NB4 (cell line): Measurements from ENCODE around the gene HBS1L.

Experiments
- CTCF ChIP-seq: IDR thresholded peaks from one replicate; pipeline ENCODE4 v1.5.1; 2012; ENCODE audit warnings: low read depth, low read length
- MAX ChIP-seq: IDR thresholded peaks from 2 replicates; pipeline ENCODE4 v1.6.1; 2011; ENCODE audit warnings: low read depth, low read length
- MYC ChIP-seq: IDR thresholded peaks from 2 replicates; pipeline ENCODE4 v1.6.1; 2011; ENCODE audit warnings: low read depth, low read length
- POLR2A ChIP-seq: IDR thresholded peaks from 2 replicates; pipeline ENCODE4 v1.6.1; 2011; ENCODE audit warnings: mild to moderate bottlenecking; ENCODE audit not compliant: insufficient read length; ENCODE audit errors: extremely low read depth

GRCh38 chr6:134920422-134920821 lies 134.2 kb downstream of the HBS1L start:
- TF ChIP-seq CTCF (no peak), POLR2A (no peak), MYC (no peak), MAX (no peak)
